ENCODE measurements around the gene FOXI1.

- TF ChIP-seq, protein P1, sequence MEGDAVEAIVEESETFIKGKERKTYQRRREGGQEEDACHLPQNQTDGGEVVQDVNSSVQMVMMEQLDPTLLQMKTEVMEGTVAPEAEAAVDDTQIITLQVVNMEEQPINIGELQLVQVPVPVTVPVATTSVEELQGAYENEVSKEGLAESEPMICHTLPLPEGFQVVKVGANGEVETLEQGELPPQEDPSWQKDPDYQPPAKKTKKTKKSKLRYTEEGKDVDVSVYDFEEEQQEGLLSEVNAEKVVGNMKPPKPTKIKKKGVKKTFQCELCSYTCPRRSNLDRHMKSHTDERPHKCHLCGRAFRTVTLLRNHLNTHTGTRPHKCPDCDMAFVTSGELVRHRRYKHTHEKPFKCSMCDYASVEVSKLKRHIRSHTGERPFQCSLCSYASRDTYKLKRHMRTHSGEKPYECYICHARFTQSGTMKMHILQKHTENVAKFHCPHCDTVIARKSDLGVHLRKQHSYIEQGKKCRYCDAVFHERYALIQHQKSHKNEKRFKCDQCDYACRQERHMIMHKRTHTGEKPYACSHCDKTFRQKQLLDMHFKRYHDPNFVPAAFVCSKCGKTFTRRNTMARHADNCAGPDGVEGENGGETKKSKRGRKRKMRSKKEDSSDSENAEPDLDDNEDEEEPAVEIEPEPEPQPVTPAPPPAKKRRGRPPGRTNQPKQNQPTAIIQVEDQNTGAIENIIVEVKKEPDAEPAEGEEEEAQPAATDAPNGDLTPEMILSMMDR (IDR thresholded peaks at IDR 0.05): no peak
- TF ChIP-seq POLR2AphosphoS5 (IDR thresholded peaks at IDR 0.05): no peak
Measured at GRCh38 chr5:170071748-170072147, 33.9 kb upstream of the FOXI1 start.
